ENCODE data around the gene OXGR1.

The OXGR1 gene

DNA sequence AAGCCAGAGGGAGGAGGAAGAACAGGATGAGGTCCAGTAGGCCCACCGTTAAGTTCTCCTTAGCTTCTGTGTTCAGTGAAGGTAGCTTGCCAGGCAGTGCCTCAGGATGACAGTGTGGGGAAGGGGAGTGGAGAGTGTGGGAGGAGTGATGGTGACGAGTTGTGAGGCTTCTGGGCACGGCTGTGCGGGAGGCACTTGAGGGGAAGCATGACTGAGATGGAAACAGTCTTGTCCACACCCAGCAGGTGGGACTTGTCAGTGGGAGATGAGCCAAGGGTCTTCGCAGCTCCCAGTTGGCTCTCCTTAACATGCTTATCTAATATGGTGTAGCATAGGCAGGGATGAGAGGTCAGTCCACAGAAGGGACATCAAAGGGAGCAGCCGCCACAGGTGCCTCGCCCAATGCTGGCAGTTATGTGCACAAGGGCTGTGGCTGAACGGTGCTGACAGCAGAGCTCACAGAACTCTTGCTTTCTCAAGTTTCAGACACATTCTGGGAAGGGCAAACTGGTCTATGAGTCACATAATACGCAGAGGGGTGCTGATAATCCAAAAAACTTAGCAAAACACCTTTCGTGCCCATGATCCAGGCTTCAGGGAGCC is 47.5 kb downstream of the OXGR1 start:
- H3K27ac ChIP-seq: no peak overlapping the region
- H3K9ac ChIP-seq: no peak overlapping the region
- no peaks in the 10 kb centered on the region for H3K4me1 ChIP-seq
- no peaks in the 10 kb centered on the region for H3K9me3 ChIP-seq (ENCODE audit: control insufficient read depth, low read length)
- H3K4me3 ChIP-seq (ENCODE audit: low read depth, low read length): no peak overlapping the region
- no peak overlapping the region for H2AFZ ChIP-seq
- H3K27me3 ChIP-seq (ENCODE audit: control insufficient read depth, insufficient read depth, low read length): no peaks in the 10 kb centered on the region
- TF ChIP-seq CTCF (IDR thresholded peaks at IDR 0.05): no peak
- no peaks in the 10 kb centered on the region for H3K36me3 ChIP-seq (ENCODE audit: control insufficient read depth, insufficient read depth, low read length)
- no peaks in the 10 kb centered on the region for H3K79me2 ChIP-seq
- no peak overlapping the region for H3K4me2 ChIP-seq (ENCODE audit: low read length)

DNA sequence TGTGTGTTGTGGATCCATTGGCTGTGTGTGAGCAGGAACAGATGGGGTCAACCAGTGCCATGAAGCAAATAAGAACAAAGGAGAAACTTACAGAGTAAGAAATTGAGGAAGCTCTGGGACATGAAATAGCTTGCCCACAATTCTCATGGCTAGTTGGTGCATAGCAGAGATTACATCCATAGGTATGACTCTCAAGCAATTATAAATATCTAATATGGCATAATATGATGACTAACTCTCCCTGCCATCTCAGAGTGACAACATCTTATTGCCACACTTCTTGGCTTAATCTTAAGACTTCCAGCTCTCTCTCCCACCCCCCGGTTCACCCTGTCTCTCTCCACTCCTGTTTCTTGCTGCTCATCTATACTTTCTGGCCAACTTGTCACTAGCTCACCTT is 53.3 kb downstream of the OXGR1 start:
- Histone ChIP-seq H3K9me3 (ENCODE audit: control insufficient read depth, low read length) (no peaks in the 10 kb centered on the region), H3K4me2 (ENCODE audit: low read length) (no peak overlapping the region), H3K4me3 (ENCODE audit: low read depth, low read length) (no peak overlapping the region), H3K79me2 (no peaks in the 10 kb centered on the region), H3K9ac (no peak overlapping the region), H3K27me3 (ENCODE audit: control insufficient read depth, insufficient read depth, low read length) (no peaks in the 10 kb centered on the region), H3K4me1 (no peaks in the 10 kb centered on the region), H3K27ac (no peak overlapping the region), H3K36me3 (ENCODE audit: control insufficient read depth, insufficient read depth, low read length) (no peaks in the 10 kb centered on the region), H2AFZ (no peak overlapping the region)
- no peak for TF ChIP-seq CTCF (IDR thresholded peaks at IDR 0.05)

DNA sequence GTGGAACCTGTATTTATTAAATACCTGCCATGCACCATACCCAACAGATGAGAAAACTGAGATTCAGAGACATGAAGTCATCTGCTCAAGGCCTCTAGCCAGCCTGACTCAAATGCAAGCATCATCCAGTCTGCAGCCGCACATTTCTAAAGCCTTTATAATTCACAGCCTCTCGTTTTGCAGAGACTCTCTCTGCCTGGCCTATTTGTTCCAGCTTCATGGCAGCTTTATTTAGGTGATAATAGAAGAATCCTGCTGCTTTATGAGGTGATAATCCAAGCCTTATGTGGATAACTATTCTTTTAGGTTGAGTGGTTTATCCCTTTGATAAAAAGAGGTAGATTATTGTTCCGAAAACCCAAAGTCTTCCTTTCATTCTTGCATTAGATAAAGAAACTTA is 58.4 kb downstream of the OXGR1 start:
- Histone ChIP-seq H3K27ac (no peak overlapping the region), H3K36me3 (ENCODE audit: control insufficient read depth, insufficient read depth, low read length) (no peaks in the 10 kb centered on the region), H3K4me1 (no peaks in the 10 kb centered on the region), H3K4me3 (ENCODE audit: low read depth, low read length) (no peak overlapping the region), H3K9me3 (ENCODE audit: control insufficient read depth, low read length) (no peaks in the 10 kb centered on the region), H3K79me2 (no peaks in the 10 kb centered on the region), H3K4me2 (ENCODE audit: low read length) (no peak overlapping the region), H3K9ac (no peak overlapping the region), H2AFZ (no peak overlapping the region), H3K27me3 (ENCODE audit: control insufficient read depth, insufficient read depth, low read length) (no peaks in the 10 kb centered on the region)
- TF ChIP-seq CTCF (IDR thresholded peaks at IDR 0.05): no peak
